ENCODE results near the gene ISCA2. TPM values are rescaled to one million over a fixed set of nuclear protein-coding genes. Genes with fewer than 3 reads are reported as not detected.

Gene ISCA2
- polyA plus RNA-seq, 6 donors from 2014 or later = 63.9 to 84.9 (median 77.1) TPM

Other genes with a start within 250 kb of the ISCA2 start
- gene ABCD4, start 190.8 kb upstream of the ISCA2 start, polyA plus RNA-seq (ENCODE audit: low read depth in 6 of 6) = 10 to 100 TPM; 23.2 to 32.8 (median 27.5) TPM
- gene VRTN, start 145.3 kb upstream of the ISCA2 start, polyA plus RNA-seq (ENCODE audit: low read depth in 6 of 6) = not detected
- gene SYNDIG1L, start 67.6 kb upstream of the ISCA2 start, polyA plus RNA-seq (ENCODE audit: low read depth in 6 of 6) = under 1 TPM in 1 of 6 donors, not detected in 5; 0.35 TPM
- gene NPC2, start 460 bp upstream of the ISCA2 start, polyA plus RNA-seq (ENCODE audit: low read depth in 6 of 6) = 100 to 1,000 TPM; 174 to 259 (median 195) TPM
- gene LTBP2, start 118.5 kb downstream of the ISCA2 start, polyA plus RNA-seq (ENCODE audit: low read depth in 6 of 6) = under 1 TPM; 0.09 to 0.86 (median 0.17) TPM
- gene AREL1, start 219.3 kb downstream of the ISCA2 start, polyA plus RNA-seq (ENCODE audit: low read depth in 6 of 6) = 10 to 100 TPM in 5 of 6 donors, 1 to 10 TPM in 1; 8.1 to 16.1 (median 13.6) TPM
- gene FCF1, start 219.4 kb downstream of the ISCA2 start, polyA plus RNA-seq (ENCODE audit: low read depth in 6 of 6) = 10 to 100 TPM; 28.3 to 42.3 (median 33.8) TPM

Data from naive B cell (primary cell).